Lower lobe of right lung (tissue), 2 donors: Measurements from ENCODE around the gene EXOC3. TPM values are rescaled to one million over a fixed set of nuclear protein-coding genes. Genes with fewer than 3 reads are reported as not detected.
"Not testable (repeated sequence)": the region's sequence is repeated elsewhere in the genome, so short reads cannot be mapped to it uniquely, and the experiment has no call there.

Source experiments
- ATAC-seq, 2 donors: fragments of 200-7000 bp; cut with Tn5 transposase; one replicate each; pipeline ENCODE4 v1.9.1; 2020 to 2022; ENCODE audit warnings: mild to moderate bottlenecking in 2 of 2, moderate library complexity in 2 of 2
- DNase-seq: peaks from one replicate; pipeline ENCODE4 v3.0.0-alpha.2; 2020
- H3K27ac ChIP-seq: fragments of 200-600 bp; one replicate; pipeline ENCODE4 v1.8.0; 2022
- H3K27me3 ChIP-seq: fragments of 200-600 bp; one replicate; pipeline ENCODE4 v1.8.0; 2022; ENCODE audit warnings: low read depth
- H3K36me3 ChIP-seq: fragments of 200-600 bp; one replicate; pipeline ENCODE4 v1.8.0; 2022; ENCODE audit warnings: mild to moderate bottlenecking
- H3K4me1 ChIP-seq: fragments of 200-600 bp; one replicate; pipeline ENCODE4 v1.8.0; 2022
- H3K4me3 ChIP-seq: fragments of 200-600 bp; one replicate; pipeline ENCODE4 v1.8.0; 2022; ENCODE audit warnings: mild to moderate bottlenecking
- H3K9me3 ChIP-seq: fragments of 200-600 bp; one replicate; pipeline ENCODE4 v1.8.0; 2022
- CTCF ChIP-seq: fragments of 200-600 bp; IDR thresholded peaks from one replicate; pipeline ENCODE4 v1.8.0; 2022; ENCODE audit warnings: antibody characterized with exemption, mild to moderate bottlenecking
- intact Hi-C: fragments of 100-400 bp; cut with DNase I; formaldehyde crosslinking; loops from one replicate; pipeline ENCODE4 v1.11.0; 2022
- total RNA-seq: library from RNA; stranded (reverse); fragmentation: NEBNext Ultra II Directional; extraction: Animal tissue kit (Norgen Biotek cat#: 25700); gene quantifications from one replicate; pipeline ENCODE4 v1.2.1, GENCODE V29; 2021
- donor health status: DM: no; HTN: yes; CAD: no; lungs with severe emphysema.

The EXOC3 gene
- total RNA-seq, 1 donor from 2014 or later: 58.9 TPM

- TF ChIP-seq CTCF: no peak
- no peaks in the 10 kb centered on the region for H3K36me3 ChIP-seq
- no peak overlapping the region for H3K4me3 ChIP-seq
- no peaks in the 10 kb centered on the region for H3K27me3 ChIP-seq
- H3K4me1 ChIP-seq: peaks cover 47% of the 10 kb centered on the region
- ATAC-seq (no peak), DNase-seq (no peak)
- no peaks in the 10 kb centered on the region for H3K9me3 ChIP-seq
- intact Hi-C loops: no loop called here
- H3K27ac ChIP-seq: no peak overlapping the region
These were observed 46.4 kb upstream of the EXOC3 start for GRCh38 chr5:396531-396961.

GRCh38 chr5:398141-398474 is 44.9 kb upstream of the EXOC3 start:
- H3K27ac ChIP-seq, DNase-seq, H3K4me3 ChIP-seq, intact Hi-C loops, H3K36me3 ChIP-seq, H3K27me3 ChIP-seq, ATAC-seq, H3K9me3 ChIP-seq: not testable (repeated sequence)
- peaks cover 47% of the 10 kb centered on the region for H3K4me1 ChIP-seq

- Histone ChIP-seq H3K9me3 (no peaks in the 10 kb centered on the region), H3K4me1 (peaks cover 43% of the 10 kb centered on the region), H3K27ac (peak overlapping the region; percentile 85), H3K36me3 (no peaks in the 10 kb centered on the region), H3K4me3 (no peak overlapping the region), H3K27me3 (no peaks in the 10 kb centered on the region)
- no peak for DNase-seq
- intact Hi-C loops: no loop called here
- TF ChIP-seq CTCF: no peak
- ATAC-seq: no peak
These were observed 44.3 kb upstream of the EXOC3 start for GRCh38 chr5:398475-399295.

- TF ChIP-seq CTCF: no peak
- H3K4me1 ChIP-seq: peaks cover 40% of the 10 kb centered on the region
- ATAC-seq (peak; percentile 94 to 95), DNase-seq (peak; percentile 93)
- H3K27me3 ChIP-seq: no peaks in the 10 kb centered on the region
- H3K9me3 ChIP-seq: no peaks in the 10 kb centered on the region
- peak overlapping the region; percentile 85 for H3K27ac ChIP-seq
- no peaks in the 10 kb centered on the region for H3K36me3 ChIP-seq
- peak overlapping the region; percentile 38 for H3K4me3 ChIP-seq
- intact Hi-C loops: no loop called here
These were observed 43.4 kb upstream of the EXOC3 start for GRCh38 chr5:399296-400281.

- H3K9me3 ChIP-seq: no peaks in the 10 kb centered on the region
- no peaks in the 10 kb centered on the region for H3K36me3 ChIP-seq
- ATAC-seq (peak; percentile 15 to 47), DNase-seq (no peak)
- peaks cover 31% of the 10 kb centered on the region for H3K4me1 ChIP-seq
- intact Hi-C loops: no loop called here
- peak overlapping the region; percentile 85 for H3K27ac ChIP-seq
- H3K27me3 ChIP-seq: no peaks in the 10 kb centered on the region
- TF ChIP-seq CTCF: no peak
- H3K4me3 ChIP-seq: peak overlapping the region; percentile 38
These were observed 42.5 kb upstream of the EXOC3 start for GRCh38 chr5:400282-401145.
